Natural killer cell (primary cell): ENCODE data around the gene ATG4D. TPM values are rescaled to one million over a fixed set of nuclear protein-coding genes. Genes with fewer than 3 reads are reported as not detected.

Source experiments
- ATAC-seq, 3 donors: fragments of 150-1000 bp in 2 of 3; fragments of 200-7000 bp in 1 of 3; cut with Tn5 transposase; 1 replicate in 1 of 3; 2 replicates in 2 of 3; pipeline ENCODE4 v1.10.0; 2021; ENCODE audit warnings: mild to moderate bottlenecking in 2 of 3, moderate library complexity in 2 of 3
- DNase-seq, 2 donors: peaks; one replicate each; pipeline versions ENCODE4 v3.0.0 to v3.0.0-alpha.2; 2013 to 2021; ENCODE audit warnings: mixed read lengths in 1 of 2
- H3K27ac ChIP-seq: one replicate; pipeline ENCODE4 v1.5.1; 2013; ENCODE audit warnings: mild to moderate bottlenecking, low read length
- H3K27me3 ChIP-seq: one replicate; pipeline ENCODE4 v1.6.1; 2013; ENCODE audit warnings: low read length; ENCODE audit not compliant: control insufficient read depth, insufficient read depth
- H3K36me3 ChIP-seq: one replicate; pipeline ENCODE4 v1.6.1; 2013; ENCODE audit warnings: low read length; ENCODE audit not compliant: control insufficient read depth, insufficient read depth
- H3K4me1 ChIP-seq: one replicate; pipeline ENCODE4 v1.6.1; 2013; ENCODE audit warnings: low read length; ENCODE audit not compliant: control insufficient read depth, insufficient read depth
- H3K4me3 ChIP-seq: one replicate; pipeline ENCODE4 v1.5.1; 2013; ENCODE audit warnings: low read length
- H3K9me3 ChIP-seq: one replicate; pipeline ENCODE4 v1.6.1; 2013; ENCODE audit warnings: low read length; ENCODE audit not compliant: control insufficient read depth, insufficient read depth
- H3K27ac Mint-ChIP-seq, 2 donors: one replicate each; pipeline ENCODE4 v1.8.0; 2022; ENCODE audit warnings: mild to moderate bottlenecking in 2 of 2, mixed read lengths in 2 of 2, moderate library complexity in 1 of 2
- H3K27me3 Mint-ChIP-seq, 2 donors: one replicate each; pipeline ENCODE4 v1.8.0; 2022; ENCODE audit warnings: low read depth in 2 of 2, mixed read lengths in 2 of 2
- H3K36me3 Mint-ChIP-seq: one replicate; pipeline ENCODE4 v1.8.0; 2022; ENCODE audit warnings: mixed read lengths
- H3K4me1 Mint-ChIP-seq, 2 donors: one replicate each; pipeline ENCODE4 v1.8.0; 2022; ENCODE audit warnings: mixed read lengths in 2 of 2
- H3K4me3 Mint-ChIP-seq: one replicate; pipeline ENCODE4 v1.8.0; 2022; ENCODE audit warnings: mild to moderate bottlenecking, moderate library complexity, mixed read lengths
- H3K9me3 Mint-ChIP-seq, 2 donors: one replicate each; pipeline ENCODE4 v1.8.0; 2022; ENCODE audit warnings: mixed read lengths in 2 of 2
- CTCF ChIP-seq: fragments of 200-600 bp; IDR thresholded peaks from one replicate; pipeline ENCODE4 v1.8.0; 2022; ENCODE audit warnings: antibody characterized with exemption
- WGBS: methylation state at CpG from one replicate; pipeline ENCODE4 v1.1.7; 2013; ENCODE audit warnings: missing lambda C conversion rate; ENCODE audit not compliant: insufficient coverage; 5-methylcytosine and 5-hydroxymethylcytosine counted together
- intact Hi-C: fragments of 100-400 bp; cut with micrococcal nuclease; formaldehyde crosslinking; loops from one replicate; pipeline ENCODE4 v1.14.2; 2022
- total RNA-seq, 4 donors: library from RNA; stranded (reverse); fragments of 120-200 nt in 1 of 4; gene quantifications; one replicate each; pipeline versions ENCODE4 v1.2.3 to v1.2.4, GENCODE V29; 2013 to 2022

ATG4D gene
- total RNA-seq, 3 donors from 2014 or later (not counting 1 experiment from before 2014, with no cell fraction given): 128 to 155 (median 138) TPM

- H3K9me3 Mint-ChIP-seq: no peaks in the 10 kb centered on the region
- Histone ChIP-seq H3K4me3 (no peak overlapping the region), H3K27me3 (no peaks in the 10 kb centered on the region), H3K27ac (peak overlapping the region; percentile 68), H3K9me3 (no peaks in the 10 kb centered on the region), H3K4me1 (peaks cover 72% of the 10 kb centered on the region), H3K36me3 (peaks cover 66% of the 10 kb centered on the region)
- no peaks in the 10 kb centered on the region for H3K36me3 Mint-ChIP-seq
- ATAC-seq: peak; percentile 23 to 48 (median 42)
- no peak for TF ChIP-seq CTCF
- H3K27me3 Mint-ChIP-seq: no peaks in the 10 kb centered on the region
- H3K4me3 Mint-ChIP-seq: peak overlapping the region; percentile 75
- H3K4me1 Mint-ChIP-seq: peaks cover 30 to 50% of the 10 kb centered on the region in 2 donors
- intact Hi-C loops: loop anchor here (1.0 to 2.0 kb wide), 2 partner anchors 13 to 42 kb away; partner anchors contain the start of gene KRI1
- H3K27ac Mint-ChIP-seq: peak overlapping the region; percentile 94
- peak; percentile 35 to 40 for DNase-seq
- 24% methylated on average over 10 of the region's 13 CpGs for WGBS
Observed at GRCh38 chr19:10553087-10553667, 9.5 kb downstream of the ATG4D start.

- under 1% methylated on average over 12 of the region's 12 CpGs for WGBS
- no peaks in the 10 kb centered on the region for H3K36me3 Mint-ChIP-seq
Observed at GRCh38 chr19:10553943-10554381, 10.3 kb downstream of the ATG4D start.

GRCh38 chr19:10554760-10555609 is 11.3 kb downstream of the ATG4D start:
- WGBS: 86% methylated on average over 30 of the region's 30 CpGs
- intact Hi-C loops: no loop called here
- no peak for TF ChIP-seq CTCF
- no peaks in the 10 kb centered on the region for H3K36me3 Mint-ChIP-seq
- Histone ChIP-seq H3K27me3 (no peaks in the 10 kb centered on the region), H3K9me3 (no peaks in the 10 kb centered on the region), H3K36me3 (peaks cover 68% of the 10 kb centered on the region), H3K4me1 (peaks cover 72% of the 10 kb centered on the region), H3K4me3 (no peak overlapping the region), H3K27ac (peak overlapping the region; percentile 68)
- peaks cover 30 to 50% of the 10 kb centered on the region in 2 donors for H3K4me1 Mint-ChIP-seq
- no peaks in the 10 kb centered on the region for H3K27me3 Mint-ChIP-seq
- DNase-seq: no peak
- H3K4me3 Mint-ChIP-seq: peak overlapping the region; percentile 75
- ATAC-seq: no peak
- peak overlapping the region; percentile 94 for H3K27ac Mint-ChIP-seq
- no peaks in the 10 kb centered on the region for H3K9me3 Mint-ChIP-seq

More at GRCh38 chr19:10553943-10554381, 10.3 kb downstream of the ATG4D start:
- Histone ChIP-seq H3K27me3 (no peaks in the 10 kb centered on the region), H3K27ac (peak overlapping the region; percentile 68), H3K4me3 (no peak overlapping the region), H3K36me3 (peaks cover 64% of the 10 kb centered on the region), H3K4me1 (peaks cover 72% of the 10 kb centered on the region), H3K9me3 (no peaks in the 10 kb centered on the region)
- Mint-ChIP-seq H3K4me1 (peaks cover 30 to 50% of the 10 kb centered on the region in 2 donors), H3K4me3 (peak overlapping the region; percentile 75), H3K27ac (peak overlapping the region; percentile 94), H3K27me3 (no peaks in the 10 kb centered on the region), H3K9me3 (no peaks in the 10 kb centered on the region)
- DNase-seq (peak; percentile 56 to 88), ATAC-seq (peak; percentile 66 to 82 (median 81))
- no peak for TF ChIP-seq CTCF
- intact Hi-C loops: loop anchor here (1.0 to 2.0 kb wide), 2 partner anchors 12 to 43 kb away; partner anchors contain the start of gene KRI1
